ENCODE measurements around the gene HMG20B.
"Not testable (repeated sequence)": the region's sequence is repeated elsewhere in the genome, so short reads cannot be mapped to it uniquely, and the experiment has no call there.

HMG20B gene

DNA sequence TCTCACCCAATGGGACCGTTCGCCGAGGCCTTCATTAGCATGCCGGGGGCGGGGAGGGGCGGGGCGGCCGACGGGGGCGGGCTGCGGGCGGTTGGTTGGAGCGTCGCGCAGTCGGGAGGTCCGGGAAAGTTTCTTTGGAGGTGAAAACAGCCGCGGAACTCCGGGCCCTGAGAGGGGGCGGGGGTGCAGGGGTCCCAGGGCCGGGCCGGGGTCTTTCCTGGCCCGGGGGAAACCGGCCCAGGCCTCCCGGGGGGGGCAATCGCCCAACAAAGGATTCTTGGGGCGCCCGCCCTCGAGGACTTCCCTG, at the start of gene HMG20B:
Gene HMG20B (plus strand): TSS at position 90 of the 307 bp plus-strand sequence. CDS start 366 bp downstream, outside the sequence.
- no peak for DNase-seq (ENCODE audit: extremely low read depth in 1 of 2, low read depth in 1 of 2)

GRCh38 chr19:3523361-3524077, 49.2 kb upstream of the HMG20B start:
- DNase-seq (ENCODE audit: extremely low read depth in 1 of 2, low read depth in 1 of 2), result no peak

DNA sequence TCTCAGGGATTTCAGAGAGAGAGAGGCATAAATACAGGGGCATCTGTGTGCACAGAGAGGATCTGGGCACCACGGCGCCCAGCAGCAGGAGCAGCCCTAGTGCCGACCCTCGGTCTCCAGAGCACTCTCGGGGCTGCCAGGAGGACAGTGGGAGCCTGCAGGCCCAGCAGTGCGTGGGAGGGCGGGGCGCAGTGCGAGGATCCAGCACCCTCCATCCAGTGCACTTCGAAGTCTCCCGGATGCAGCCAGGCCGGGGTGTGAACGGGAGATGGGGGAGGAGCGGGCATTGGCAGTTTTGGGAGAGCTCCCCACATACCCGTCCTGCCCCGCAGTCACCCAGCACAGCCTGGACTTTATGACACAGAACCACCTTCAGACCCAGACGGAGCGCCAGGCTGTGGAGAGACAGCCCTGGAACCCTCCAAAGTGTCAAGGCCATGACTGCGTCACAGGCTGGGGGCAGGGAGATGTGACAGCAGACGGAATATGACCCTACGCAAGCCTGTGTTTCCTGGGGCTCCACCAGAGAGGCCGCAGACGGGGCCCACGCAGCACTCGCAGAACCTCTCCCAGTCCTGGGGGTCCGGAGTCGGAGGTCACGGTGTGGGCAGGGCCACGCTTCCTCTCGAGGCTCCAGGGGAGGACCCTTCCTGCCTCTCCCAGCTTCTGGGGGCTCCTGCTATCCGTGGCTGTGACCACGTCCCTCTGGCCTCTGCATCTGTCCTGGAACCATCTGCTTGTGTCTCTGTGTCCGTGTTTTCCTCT, 48.5 kb upstream of the HMG20B start:
- no peak for DNase-seq (ENCODE audit: extremely low read depth in 1 of 2, low read depth in 1 of 2)

GRCh38 chr19:3524904-3525451, 47.8 kb upstream of the HMG20B start:
- DNase-seq (ENCODE audit: extremely low read depth in 1 of 2, low read depth in 1 of 2), result no peak

DNA sequence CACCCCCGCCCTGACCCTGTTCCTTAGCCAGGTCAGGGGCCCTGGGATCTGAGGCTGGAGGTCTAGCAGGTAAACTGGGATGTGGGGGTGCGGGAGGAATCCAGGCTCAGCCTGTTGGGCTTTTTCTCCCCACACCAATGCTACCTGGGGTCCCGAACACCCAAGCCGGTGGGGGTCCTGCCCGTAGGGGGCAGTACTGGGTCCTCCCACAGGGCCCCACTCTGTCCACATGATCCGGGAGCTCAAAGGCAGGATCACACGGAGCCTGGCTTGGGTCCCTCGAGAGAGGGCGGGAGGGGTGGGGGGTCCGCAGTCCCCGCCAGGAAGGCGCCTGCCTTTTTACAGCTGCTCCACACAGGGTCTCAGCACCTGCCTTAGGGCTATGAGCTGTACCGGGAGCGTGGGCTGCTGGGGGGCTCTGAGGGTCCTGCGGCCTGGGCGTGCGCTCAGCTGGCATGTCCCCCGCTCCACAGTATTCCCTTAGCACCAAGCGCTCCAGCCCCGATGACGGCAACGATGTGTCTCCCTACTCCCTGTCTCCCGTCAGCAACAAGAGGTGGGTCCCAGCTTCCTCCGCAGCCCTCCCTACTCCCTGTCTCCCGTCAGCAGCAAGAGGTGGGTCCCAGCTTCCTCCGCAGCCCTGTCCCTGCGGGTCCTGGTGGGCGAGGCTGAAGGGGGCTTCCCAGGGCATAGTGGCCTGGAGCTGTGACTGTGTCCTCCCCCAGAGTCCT, 46.1 kb upstream of the HMG20B start:
- no peak for DNase-seq (ENCODE audit: extremely low read depth in 1 of 2, low read depth in 1 of 2)

DNA sequence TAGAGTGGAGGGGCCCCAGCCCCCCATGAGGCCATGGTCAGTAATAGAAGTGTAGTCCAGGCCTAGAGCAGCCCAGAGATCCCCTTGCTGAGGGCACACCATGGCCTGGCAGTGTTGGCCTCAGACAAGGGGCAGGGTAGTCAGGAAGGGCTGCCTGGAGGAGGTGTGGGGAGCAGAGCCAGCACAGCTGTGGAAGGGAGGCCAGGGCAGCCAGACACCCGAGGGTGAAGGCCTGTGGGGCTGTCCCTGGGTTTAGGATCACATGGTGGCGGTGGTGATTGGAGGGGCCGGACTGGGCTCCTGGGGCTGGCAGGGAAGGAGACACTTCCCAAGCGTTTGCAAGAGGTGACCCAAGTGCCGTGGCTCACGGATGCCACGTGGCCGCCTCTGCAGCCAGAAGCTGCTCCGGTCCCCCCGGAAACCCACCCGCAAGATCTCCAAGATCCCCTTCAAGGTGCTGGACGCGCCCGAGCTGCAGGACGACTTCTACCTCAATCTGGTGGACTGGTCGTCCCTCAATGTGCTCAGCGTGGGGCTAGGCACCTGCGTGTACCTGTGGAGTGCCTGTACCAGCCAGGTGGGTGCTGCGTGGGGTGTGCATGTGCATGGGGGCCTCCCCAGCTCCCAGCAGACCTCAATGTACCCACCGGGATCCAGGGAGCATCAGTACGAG, 45.4 kb upstream of the HMG20B start:
- no peak for DNase-seq (ENCODE audit: extremely low read depth in 1 of 2, low read depth in 1 of 2)

- DNase-seq (ENCODE audit: extremely low read depth in 1 of 2, low read depth in 1 of 2), result no peak
These were observed 44.7 kb upstream of the HMG20B start for GRCh38 chr19:3528080-3528479.

DNA sequence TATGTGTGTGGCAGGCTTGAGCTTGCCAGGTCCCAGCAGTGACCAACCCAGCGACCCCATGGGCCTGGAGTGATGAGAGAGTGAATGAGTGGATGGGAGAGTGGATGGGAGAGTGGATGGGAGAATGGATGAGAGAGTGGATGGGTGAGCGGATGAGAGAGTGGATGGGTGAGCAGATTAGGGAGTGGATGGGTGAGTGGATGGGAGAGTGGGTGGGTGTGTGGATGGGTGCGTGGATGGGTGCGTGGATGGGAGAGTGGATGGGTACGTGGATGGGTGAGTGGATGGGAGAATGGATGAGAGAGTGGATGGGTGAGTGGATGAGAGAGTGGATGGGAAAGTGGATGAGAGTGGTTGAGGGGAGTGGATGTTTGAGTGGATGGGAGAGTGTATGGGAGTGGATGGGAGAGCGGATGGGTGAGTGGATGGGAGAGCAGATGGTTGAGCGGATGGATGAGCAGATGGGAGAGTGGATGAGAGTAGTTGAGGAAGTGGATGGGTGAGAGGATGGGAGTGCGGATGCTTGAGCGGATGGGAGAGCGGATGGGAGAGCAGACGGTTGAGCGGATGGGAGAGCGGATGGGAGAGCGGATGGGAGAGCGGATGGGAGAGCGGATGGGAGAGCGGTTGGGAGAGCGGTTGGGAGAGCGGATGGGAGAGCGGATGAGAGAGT, 44.1 kb upstream of the HMG20B start:
- DNase-seq (ENCODE audit: extremely low read depth in 1 of 2, low read depth in 1 of 2), result no peak

DNA sequence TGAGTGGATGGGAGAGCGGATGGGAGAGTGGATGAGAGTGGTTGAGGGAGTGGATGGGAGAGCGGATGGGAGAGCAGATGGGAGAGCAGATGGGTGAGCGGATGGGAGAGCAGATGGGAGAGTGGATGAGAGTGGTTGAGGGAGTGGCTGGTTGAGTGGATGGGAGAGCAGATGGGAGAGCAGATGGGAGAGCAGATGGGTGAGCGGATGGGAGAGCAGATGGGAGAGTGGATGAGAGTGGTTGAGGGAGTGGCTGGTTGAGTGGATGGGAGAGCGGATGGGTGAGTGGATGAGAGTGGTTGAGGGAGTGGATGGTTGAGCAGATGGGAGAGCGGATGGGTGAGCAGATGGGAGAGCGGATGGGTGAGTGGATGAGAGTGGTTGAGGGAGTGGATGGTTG, 43.4 kb upstream of the HMG20B start:
- DNase-seq (ENCODE audit: extremely low read depth in 1 of 2, low read depth in 1 of 2), result not testable (repeated sequence)

- no peak for DNase-seq (ENCODE audit: extremely low read depth in 1 of 2, low read depth in 1 of 2)
These were observed 42.4 kb upstream of the HMG20B start for GRCh38 chr19:3530389-3530788.

DNA sequence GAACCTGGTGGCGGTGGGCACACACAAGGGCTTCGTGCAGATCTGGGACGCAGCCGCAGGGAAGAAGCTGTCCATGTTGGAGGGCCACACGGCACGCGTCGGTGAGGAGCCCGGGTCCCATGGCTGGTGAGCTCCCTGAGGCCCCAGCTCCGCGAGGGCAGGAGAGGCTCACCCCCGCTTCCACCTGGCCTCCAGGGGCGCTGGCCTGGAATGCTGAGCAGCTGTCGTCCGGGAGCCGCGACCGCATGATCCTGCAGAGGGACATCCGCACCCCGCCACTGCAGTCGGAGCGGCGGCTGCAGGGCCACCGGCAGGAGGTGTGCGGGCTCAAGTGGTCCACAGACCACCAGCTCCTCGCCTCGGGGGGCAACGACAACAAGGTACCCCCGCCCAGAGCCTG, 41.0 kb upstream of the HMG20B start:
- no peak for DNase-seq (ENCODE audit: extremely low read depth in 1 of 2, low read depth in 1 of 2)

GRCh38 chr19:3532154-3532786, 40.5 kb upstream of the HMG20B start:
- no peak for DNase-seq (ENCODE audit: extremely low read depth in 1 of 2, low read depth in 1 of 2)

DNA sequence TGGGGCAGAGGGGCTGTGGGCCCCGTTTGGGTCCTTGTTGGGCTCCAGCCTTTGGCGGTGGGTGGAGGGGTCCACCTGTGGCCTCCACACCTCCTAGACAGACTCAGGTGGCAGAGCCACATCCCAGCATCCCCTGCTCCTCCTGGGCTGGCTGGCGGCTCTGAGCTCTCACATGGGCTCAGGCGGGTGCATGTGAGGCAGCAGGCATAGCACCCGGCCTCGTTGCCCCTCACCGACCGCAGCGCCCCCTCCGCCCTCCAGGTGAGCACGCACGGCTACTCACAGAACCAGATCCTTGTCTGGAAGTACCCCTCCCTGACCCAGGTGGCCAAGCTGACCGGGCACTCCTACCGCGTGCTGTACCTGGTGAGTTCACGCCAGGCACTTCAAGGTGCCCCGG, 39.7 kb upstream of the HMG20B start:
- no peak for DNase-seq (ENCODE audit: extremely low read depth in 1 of 2, low read depth in 1 of 2)

DNA sequence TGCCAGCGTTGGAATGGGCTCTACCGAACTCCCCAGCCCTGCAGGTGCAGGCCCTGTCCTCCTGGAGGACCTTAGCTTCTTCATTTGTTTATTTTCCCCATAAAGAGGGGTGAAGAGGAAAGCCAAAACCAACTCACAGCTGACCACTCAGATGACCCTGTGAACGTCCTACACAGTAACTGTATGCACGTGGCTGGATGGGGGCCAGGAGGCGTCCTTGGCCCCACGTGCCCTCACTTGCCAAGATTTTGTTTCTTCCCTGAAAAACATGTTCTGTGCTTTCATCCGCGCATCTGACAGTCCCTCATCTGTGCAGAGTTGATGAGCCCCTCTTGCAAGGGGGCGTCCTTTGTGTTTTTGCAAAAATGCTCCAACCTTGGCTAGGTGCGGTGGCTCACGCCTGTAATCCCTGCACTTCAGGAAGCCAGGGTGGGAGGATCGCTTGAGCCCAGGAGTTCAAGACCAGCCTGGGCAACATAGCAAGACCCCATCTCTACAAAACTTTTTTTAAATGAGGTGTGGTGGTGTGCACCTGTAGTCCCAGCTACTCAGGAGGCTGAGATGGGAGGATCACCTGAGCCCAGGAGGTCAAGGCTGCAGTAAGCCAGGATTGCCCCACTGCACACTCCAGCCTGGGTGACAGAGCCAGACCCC, 39.1 kb upstream of the HMG20B start:
- no peak for DNase-seq (ENCODE audit: extremely low read depth in 1 of 2, low read depth in 1 of 2)

DNA sequence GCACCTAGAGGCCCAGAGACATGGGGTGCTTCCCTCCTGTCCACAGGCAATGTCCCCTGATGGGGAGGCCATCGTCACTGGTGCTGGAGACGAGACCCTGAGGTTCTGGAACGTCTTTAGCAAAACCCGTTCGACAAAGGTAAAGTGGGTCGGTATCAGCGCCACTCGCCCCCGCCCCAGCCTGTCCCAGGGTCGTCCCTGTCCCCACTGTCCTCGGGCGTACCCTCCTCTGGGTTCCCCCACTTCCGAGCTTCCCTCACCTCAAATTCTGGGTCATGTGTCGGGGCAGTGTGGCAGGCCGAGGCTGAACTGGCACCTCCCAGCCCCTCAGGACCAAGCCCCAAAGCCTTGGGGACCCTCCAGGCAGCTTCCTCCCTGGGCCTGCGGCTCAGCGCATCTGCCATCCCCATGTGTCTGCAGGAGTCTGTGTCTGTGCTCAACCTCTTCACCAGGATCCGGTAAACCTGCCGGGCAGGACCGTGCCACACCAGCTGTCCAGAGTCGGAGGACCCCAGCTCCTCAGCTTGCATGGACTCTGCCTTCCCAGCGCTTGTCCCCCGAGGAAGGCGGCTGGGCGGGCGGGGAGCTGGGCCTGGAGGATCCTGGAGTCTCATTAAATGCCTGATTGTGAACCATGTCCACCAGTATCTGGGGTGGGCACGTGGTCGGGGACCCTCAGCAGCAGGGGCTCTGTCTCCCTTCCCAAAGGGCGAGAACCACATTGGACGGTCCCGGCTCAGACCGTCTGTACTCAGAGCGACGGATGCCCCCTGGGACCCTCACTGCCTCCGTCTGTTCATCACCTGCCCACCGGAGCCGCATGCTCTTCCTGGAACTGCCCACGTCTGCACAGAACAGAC, 38.1 kb upstream of the HMG20B start:
- no peak for DNase-seq (ENCODE audit: extremely low read depth in 1 of 2, low read depth in 1 of 2)

- DNase-seq (ENCODE audit: extremely low read depth in 1 of 2, low read depth in 1 of 2), result no peak
These were observed 37.6 kb upstream of the HMG20B start for GRCh38 chr19:3535235-3535535.

- no peak for DNase-seq (ENCODE audit: extremely low read depth in 1 of 2, low read depth in 1 of 2)
These were observed 37.2 kb upstream of the HMG20B start for GRCh38 chr19:3535563-3535965.

DNA sequence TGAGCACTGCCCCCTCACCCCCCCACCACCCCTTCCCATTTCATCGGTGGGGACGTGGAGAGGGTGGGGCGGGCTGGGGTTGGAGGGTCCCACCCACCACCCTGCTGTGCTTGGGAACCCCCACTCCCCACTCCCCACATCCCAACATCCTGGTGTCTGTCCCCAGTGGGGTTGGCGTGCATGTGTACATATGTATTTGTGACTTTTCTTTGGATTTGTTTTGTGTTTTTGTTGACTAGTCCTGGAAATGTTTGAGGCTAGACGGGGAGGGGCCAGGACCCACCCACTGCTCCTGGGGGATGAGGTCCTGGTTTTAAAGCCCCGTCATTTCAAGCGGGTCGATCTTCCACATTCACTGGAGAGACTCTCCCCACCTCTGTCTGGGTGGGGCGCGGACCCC, 36.8 kb upstream of the HMG20B start:
- DNase-seq (ENCODE audit: extremely low read depth in 1 of 2, low read depth in 1 of 2), result no peak

Data from activated CD8-positive, alpha-beta memory T cell treated with anti-CD3 and anti-CD28 coated beads for 1 hour (primary cell).